Duodenal mucosa (tissue), 2 donors: Measurements from ENCODE around the gene DIS3.
"Not testable (repeated sequence)": the region's sequence is repeated elsewhere in the genome, so short reads cannot be mapped to it uniquely, and the experiment has no call there.

Source experiments
- H3K27ac ChIP-seq: one replicate; pipeline ENCODE4 v1.7.0; 2013; ENCODE audit warnings: low read depth, low read length
- H3K27me3 ChIP-seq, 2 donors: one replicate each; pipeline ENCODE4 v1.7.0; 2013; ENCODE audit warnings: low read length in 2 of 2, control low read depth in 1 of 2; ENCODE audit not compliant: insufficient read depth in 2 of 2, control insufficient read depth in 1 of 2
- H3K36me3 ChIP-seq, 2 donors: one replicate each; pipeline ENCODE4 v1.7.0; 2013; ENCODE audit warnings: low read length in 2 of 2, control low read depth in 1 of 2; ENCODE audit not compliant: insufficient read depth in 2 of 2, control insufficient read depth in 1 of 2
- H3K4me1 ChIP-seq, 2 donors: one replicate each; pipeline ENCODE4 v1.7.0; 2013; ENCODE audit warnings: low read length in 2 of 2, control low read depth in 1 of 2; ENCODE audit not compliant: insufficient read depth in 2 of 2, control insufficient read depth in 1 of 2
- H3K4me3 ChIP-seq, 2 donors: one replicate each; pipeline ENCODE4 v1.7.0; 2013; ENCODE audit warnings: low read length in 2 of 2, low read depth in 1 of 2
- H3K9ac ChIP-seq, 2 donors: one replicate each; pipeline ENCODE4 v1.7.0; 2013; ENCODE audit warnings: low read length in 2 of 2, low read depth in 1 of 2
- H3K9me3 ChIP-seq, 2 donors: one replicate each; pipeline ENCODE4 v1.7.0; 2013; ENCODE audit warnings: low read length in 2 of 2, control low read depth in 1 of 2; ENCODE audit not compliant: control insufficient read depth in 1 of 2

The DIS3 gene

GRCh38 chr13:72798817-72799216, 17.1 kb upstream of the DIS3 start:
- H3K27me3 ChIP-seq, result no peaks in the 10 kb centered on the region
- H3K9me3 ChIP-seq, result no peaks in the 10 kb centered on the region
- H3K27ac ChIP-seq, result no peak overlapping the region
- no peak overlapping the region for H3K4me3 ChIP-seq
- no peak overlapping the region for H3K9ac ChIP-seq
- peaks cover 16 to 26% of the 10 kb centered on the region in 2 donors for H3K36me3 ChIP-seq
- peaks cover 0 to 5% of the 10 kb centered on the region in 2 donors for H3K4me1 ChIP-seq

GRCh38 chr13:72792640-72793039, 10.9 kb upstream of the DIS3 start:
- H3K4me3 ChIP-seq, result no peak overlapping the region
- H3K27me3 ChIP-seq, result no peaks in the 10 kb centered on the region
- H3K36me3 ChIP-seq, result peaks cover 18 to 48% of the 10 kb centered on the region in 2 donors
- H3K9ac ChIP-seq, result no peak overlapping the region
- no peaks in the 10 kb centered on the region for H3K9me3 ChIP-seq
- H3K4me1 ChIP-seq, result no peaks in the 10 kb centered on the region
- no peak overlapping the region for H3K27ac ChIP-seq

- Histone ChIP-seq H3K9ac (no peak overlapping the region), H3K27ac (no peak overlapping the region), H3K27me3 (no peaks in the 10 kb centered on the region), H3K9me3 (no peaks in the 10 kb centered on the region), H3K4me3 (no peak overlapping the region), H3K4me1 (peaks cover 0 to 2% of the 10 kb centered on the region in 2 donors), H3K36me3 (peaks cover 6 to 38% of the 10 kb centered on the region in 2 donors)
Measured at GRCh38 chr13:72788831-72789230, 7.1 kb upstream of the DIS3 start.

GRCh38 chr13:72784679-72785078, 3.0 kb upstream of the DIS3 start:
- H3K9ac ChIP-seq, H3K27me3 ChIP-seq: not testable (repeated sequence)
- peaks cover 13 to 20% of the 10 kb centered on the region in 2 donors for H3K4me1 ChIP-seq

GRCh38 chr13:72782717-72783116, 1.0 kb upstream of the DIS3 start:
- Histone ChIP-seq H3K4me1 (peaks cover 13 to 20% of the 10 kb centered on the region in 2 donors), H3K27ac (no peak overlapping the region), H3K9me3 (no peaks in the 10 kb centered on the region), H3K27me3 (no peaks in the 10 kb centered on the region), H3K4me3 (peak overlapping the region; percentile 98 to 99), H3K36me3 (peaks cover 6 to 17% of the 10 kb centered on the region in 2 donors), H3K9ac (peak overlapping the region; percentile 58 to 90)

More at GRCh38 chr13:72784679-72785078, 3.0 kb upstream of the DIS3 start:
- H3K27ac ChIP-seq, H3K9me3 ChIP-seq, H3K4me3 ChIP-seq: not testable (repeated sequence)
- peaks cover 6 to 16% of the 10 kb centered on the region in 2 donors for H3K36me3 ChIP-seq

GRCh38 chr13:72774019-72774418, 7.7 kb downstream of the DIS3 start:
- Histone ChIP-seq H3K4me1 (no peaks in the 10 kb centered on the region), H3K9ac (no peak overlapping the region), H3K27me3 (no peaks in the 10 kb centered on the region), H3K4me3 (no peak overlapping the region), H3K9me3 (no peaks in the 10 kb centered on the region), H3K36me3 (peaks cover 50 to 84% of the 10 kb centered on the region in 2 donors), H3K27ac (no peak overlapping the region)

- Histone ChIP-seq H3K36me3 (peaks cover 60 to 97% of the 10 kb centered on the region in 2 donors), H3K27me3 (no peaks in the 10 kb centered on the region), H3K9ac (no peak overlapping the region), H3K4me1 (no peaks in the 10 kb centered on the region), H3K27ac (no peak overlapping the region), H3K9me3 (no peaks in the 10 kb centered on the region), H3K4me3 (no peak overlapping the region)
Measured at GRCh38 chr13:72763411-72763810, 18.3 kb downstream of the DIS3 start.

GRCh38 chr13:72760189-72760588, 21.5 kb downstream of the DIS3 start:
- no peaks in the 10 kb centered on the region for H3K27me3 ChIP-seq
- no peaks in the 10 kb centered on the region for H3K4me1 ChIP-seq
- no peaks in the 10 kb centered on the region for H3K9me3 ChIP-seq
- H3K27ac ChIP-seq, result no peak overlapping the region
- peaks cover 50 to 93% of the 10 kb centered on the region in 2 donors for H3K36me3 ChIP-seq
- no peak overlapping the region for H3K4me3 ChIP-seq
- H3K9ac ChIP-seq, result no peak overlapping the region

GRCh38 chr13:72757792-72758535, 23.7 kb downstream of the DIS3 start:
- Histone ChIP-seq H3K9ac (no peak overlapping the region), H3K27ac (no peak overlapping the region), H3K9me3 (no peaks in the 10 kb centered on the region), H3K36me3 (peaks cover 41 to 88% of the 10 kb centered on the region in 2 donors), H3K27me3 (no peaks in the 10 kb centered on the region), H3K4me1 (no peaks in the 10 kb centered on the region), H3K4me3 (no peak overlapping the region)

- no peaks in the 10 kb centered on the region for H3K27me3 ChIP-seq
- no peaks in the 10 kb centered on the region for H3K4me1 ChIP-seq
- peaks cover 15 to 72% of the 10 kb centered on the region in 2 donors for H3K36me3 ChIP-seq
- no peaks in the 10 kb centered on the region for H3K9me3 ChIP-seq
- no peak overlapping the region for H3K4me3 ChIP-seq
- no peak overlapping the region for H3K9ac ChIP-seq
- no peak overlapping the region for H3K27ac ChIP-seq
Measured at GRCh38 chr13:72754111-72754510, 27.6 kb downstream of the DIS3 start.
